ENCODE measurements around the gene MAD2L2. TPM values are rescaled to one million over a fixed set of nuclear protein-coding genes. Genes with fewer than 3 reads are reported as not detected.
A peak's percentile ranks its signal among the peaks of the same experiment; 100 is the strongest.

MAD2L2 gene
- total and polyA plus RNA-seq, 8 donors = 25.7 to 56.1 (median 45.6) TPM

DNA sequence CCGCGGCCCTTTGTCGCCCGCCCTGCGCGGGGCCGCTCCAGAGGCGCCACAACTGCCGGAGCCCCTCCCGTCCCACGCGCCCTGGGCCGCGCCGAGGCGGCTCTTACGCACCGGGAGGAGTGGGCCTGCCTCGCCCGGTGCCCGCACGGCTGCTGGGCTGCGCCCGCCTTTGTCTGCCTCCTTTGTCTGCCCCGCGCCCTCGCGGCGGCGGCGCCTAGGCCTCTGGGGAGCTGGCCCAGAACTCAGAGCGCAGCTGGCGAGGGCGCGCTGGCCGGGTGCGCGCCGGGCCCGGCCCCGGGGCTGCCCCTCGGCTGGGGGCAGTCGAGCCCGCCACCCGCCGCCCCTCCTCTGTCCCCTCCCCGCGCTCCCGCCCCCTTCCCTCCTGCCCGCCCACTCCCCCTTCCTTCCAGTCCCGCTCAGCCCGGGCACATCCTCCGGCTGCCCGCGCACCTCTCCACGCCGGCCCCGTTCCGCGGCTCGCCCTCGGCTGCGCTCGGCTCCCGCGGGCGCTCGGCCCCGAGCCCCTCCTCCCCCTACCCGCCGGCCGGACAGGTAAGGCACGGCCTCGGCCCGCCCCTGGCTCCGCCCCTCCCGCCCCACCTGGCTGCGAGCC lies 10.5 kb upstream of the MAD2L2 start, which contains the start of gene DRAXIN:
DRAXIN (plus strand) TSS at position 409 of the 613 bp plus-strand sequence. CDS start 14,549 bp downstream, outside the sequence.
- Histone ChIP-seq H3K36me3 (no peaks in the 10 kb centered on the region), H3K4me3 (peak within 1 kb of the TSS; percentile 9 to 16), H3K4me1 (peaks cover 0 to 30% of the 10 kb centered on the region in 2 donors), H3K27ac (no peak within 1 kb of the TSS), H3K9me3 (no peaks in the 10 kb centered on the region), H3K27me3 (peaks cover 40 to 81% of the 10 kb centered on the region in 2 donors)
- TF ChIP-seq, protein P1, sequence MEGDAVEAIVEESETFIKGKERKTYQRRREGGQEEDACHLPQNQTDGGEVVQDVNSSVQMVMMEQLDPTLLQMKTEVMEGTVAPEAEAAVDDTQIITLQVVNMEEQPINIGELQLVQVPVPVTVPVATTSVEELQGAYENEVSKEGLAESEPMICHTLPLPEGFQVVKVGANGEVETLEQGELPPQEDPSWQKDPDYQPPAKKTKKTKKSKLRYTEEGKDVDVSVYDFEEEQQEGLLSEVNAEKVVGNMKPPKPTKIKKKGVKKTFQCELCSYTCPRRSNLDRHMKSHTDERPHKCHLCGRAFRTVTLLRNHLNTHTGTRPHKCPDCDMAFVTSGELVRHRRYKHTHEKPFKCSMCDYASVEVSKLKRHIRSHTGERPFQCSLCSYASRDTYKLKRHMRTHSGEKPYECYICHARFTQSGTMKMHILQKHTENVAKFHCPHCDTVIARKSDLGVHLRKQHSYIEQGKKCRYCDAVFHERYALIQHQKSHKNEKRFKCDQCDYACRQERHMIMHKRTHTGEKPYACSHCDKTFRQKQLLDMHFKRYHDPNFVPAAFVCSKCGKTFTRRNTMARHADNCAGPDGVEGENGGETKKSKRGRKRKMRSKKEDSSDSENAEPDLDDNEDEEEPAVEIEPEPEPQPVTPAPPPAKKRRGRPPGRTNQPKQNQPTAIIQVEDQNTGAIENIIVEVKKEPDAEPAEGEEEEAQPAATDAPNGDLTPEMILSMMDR (IDR thresholded peaks at IDR 0.05) = no peak
- intact Hi-C loops (cut with DNase I) = no loop called here
- peak in 2 of 4 donors; percentile 51 to 70 for DNase-seq
- ATAC-seq = peak; percentile 9

DNA sequence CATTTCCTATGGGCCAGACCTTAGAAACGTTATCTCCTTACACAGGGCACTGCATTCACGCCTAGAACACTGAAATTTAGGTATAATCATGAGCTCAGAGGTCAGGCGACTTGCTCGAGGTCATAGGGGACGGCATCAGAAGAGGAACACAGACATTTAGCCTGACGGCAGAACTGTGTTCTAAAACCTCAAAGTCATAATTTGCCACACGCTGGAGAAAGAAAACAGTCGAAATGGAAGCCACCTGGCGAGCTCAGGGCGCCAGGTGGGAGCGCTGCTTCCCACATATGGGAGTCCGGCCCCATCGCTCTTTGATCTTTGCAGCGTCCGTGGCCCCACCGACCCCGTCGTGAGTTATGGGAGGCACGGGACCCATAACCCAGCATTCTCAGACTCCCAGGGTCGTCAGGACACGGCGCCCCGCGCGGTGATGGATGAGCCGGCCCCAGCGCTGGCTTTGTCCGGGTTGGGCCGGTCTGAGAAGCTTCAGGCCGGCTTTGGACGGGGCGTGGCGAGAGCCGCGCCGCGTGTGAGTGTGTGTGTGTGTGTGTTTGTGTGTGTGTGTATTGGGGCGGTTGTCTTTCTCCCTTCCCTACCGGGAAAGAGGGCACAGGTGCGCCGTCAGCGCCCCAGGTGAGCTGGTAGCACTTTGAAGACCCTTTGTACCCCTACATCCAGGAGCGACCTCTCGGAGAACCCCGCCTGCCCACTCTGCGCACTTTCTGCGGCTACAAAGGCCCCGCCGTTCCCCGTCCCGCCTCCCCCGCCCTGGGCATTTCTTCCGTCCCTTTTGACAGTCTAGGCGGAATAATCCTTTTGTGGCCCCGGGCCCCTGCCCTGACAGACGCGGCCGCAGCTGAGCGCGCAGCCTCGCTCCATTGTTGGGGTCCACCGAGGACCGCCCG lies 9.7 kb upstream of the MAD2L2 start:
- peak in 2 of 4 donors; percentile 61 to 65 for DNase-seq
- Histone ChIP-seq H3K4me3 (peak overlapping the region; percentile 9 to 16), H3K4me1 (peaks cover 0 to 30% of the 10 kb centered on the region in 2 donors), H3K9me3 (no peaks in the 10 kb centered on the region), H3K27me3 (peaks cover 40 to 81% of the 10 kb centered on the region in 2 donors), H3K36me3 (no peaks in the 10 kb centered on the region), H3K27ac (no peak overlapping the region)
- intact Hi-C loops (cut with DNase I) = no loop called here
- peak; percentile 41 for ATAC-seq
- TF ChIP-seq, protein P1 (IDR thresholded peaks at IDR 0.05) = no peak

DNA sequence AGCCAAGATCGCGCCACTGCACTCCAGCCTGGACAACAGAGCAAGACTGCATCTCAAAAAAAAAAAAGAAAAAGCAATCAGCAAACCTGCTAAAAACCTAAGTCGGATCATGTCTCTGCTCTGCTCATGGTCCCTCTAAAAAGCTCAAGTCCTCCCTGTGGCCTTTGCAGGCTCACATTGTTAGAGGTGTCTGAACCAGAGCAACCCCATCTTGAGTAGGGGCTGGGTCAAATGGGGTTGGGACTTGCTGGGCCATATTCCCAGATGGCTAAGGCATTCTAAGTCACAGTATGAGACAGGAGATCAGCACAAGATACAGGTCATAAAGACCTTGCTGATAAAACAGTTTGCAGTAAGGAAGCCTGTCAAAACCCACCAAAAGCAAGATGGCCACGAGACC lies 7.6 kb upstream of the MAD2L2 start:
- TF ChIP-seq, protein P1 (IDR thresholded peaks at IDR 0.05) = no peak
- Histone ChIP-seq H3K4me1 (peaks cover 0 to 30% of the 10 kb centered on the region in 2 donors), H3K27ac (no peak overlapping the region), H3K4me3 (no peak overlapping the region), H3K27me3 (peaks cover 38 to 66% of the 10 kb centered on the region in 2 donors), H3K36me3 (no peaks in the 10 kb centered on the region), H3K9me3 (no peaks in the 10 kb centered on the region)
- DNase-seq (no peak), ATAC-seq (no peak)
- intact Hi-C loops (cut with DNase I) = no loop called here

DNA sequence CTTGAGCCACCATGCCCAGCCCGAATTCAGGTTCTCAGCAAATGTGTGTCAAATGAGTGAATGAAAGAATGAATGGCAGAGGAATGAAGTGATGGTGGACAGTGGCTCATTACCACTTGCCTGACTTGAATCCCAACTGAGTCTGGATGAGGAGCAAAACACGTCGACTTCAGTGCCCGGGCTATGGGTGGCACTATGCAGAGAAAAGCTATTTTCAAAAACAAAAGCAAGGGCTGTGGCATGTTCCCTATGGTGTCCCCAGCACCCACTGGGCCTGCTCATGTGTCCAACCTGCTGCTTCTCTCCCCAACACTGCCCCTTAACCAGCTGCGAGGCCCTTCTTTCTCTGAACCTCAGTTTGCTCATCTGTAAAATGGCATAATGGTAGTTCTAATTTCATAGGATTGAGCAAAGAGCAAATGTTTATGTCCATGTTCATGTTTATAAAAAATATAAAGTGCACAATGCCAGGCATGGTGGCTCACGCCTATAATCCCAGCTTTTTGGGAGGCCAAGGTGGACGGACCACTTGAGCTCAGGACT lies 4.3 kb upstream of the MAD2L2 start:
- TF ChIP-seq, protein P1 (IDR thresholded peaks at IDR 0.05) = no peak
- Histone ChIP-seq H3K4me3 (no peak overlapping the region), H3K27ac (no peak overlapping the region), H3K36me3 (no peaks in the 10 kb centered on the region), H3K9me3 (no peaks in the 10 kb centered on the region), H3K27me3 (peaks cover 8 to 34% of the 10 kb centered on the region in 2 donors), H3K4me1 (peaks cover 2 to 13% of the 10 kb centered on the region in 2 donors)
- intact Hi-C loops (cut with DNase I) = no loop called here
- ATAC-seq = no peak
- no peak for DNase-seq

DNA sequence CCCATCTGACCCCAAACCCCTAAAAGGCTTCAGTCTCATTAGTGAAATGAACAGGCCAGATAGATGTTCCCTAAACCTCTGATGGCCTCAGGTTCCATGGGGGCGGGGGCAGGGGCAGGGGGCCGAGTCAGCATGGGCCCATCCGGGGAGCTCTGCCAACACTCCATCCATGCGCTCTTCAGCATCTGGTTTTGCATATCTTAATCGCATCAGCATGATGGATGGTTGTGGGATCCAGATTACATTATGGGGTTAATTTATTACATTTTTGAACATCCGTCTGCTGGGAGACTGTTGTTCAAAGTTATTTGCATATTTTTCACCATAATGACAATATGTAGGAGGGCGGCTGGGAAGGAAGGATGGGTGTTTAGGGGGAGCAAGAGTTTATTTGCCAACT lies 3.1 kb upstream of the MAD2L2 start:
- DNase-seq (no peak), ATAC-seq (no peak)
- intact Hi-C loops (cut with DNase I) = no loop called here
- no peak overlapping the region for H3K27ac ChIP-seq
- H3K36me3 ChIP-seq = no peaks in the 10 kb centered on the region
- TF ChIP-seq, protein P1 (IDR thresholded peaks at IDR 0.05) = no peak
- peaks cover 0 to 22% of the 10 kb centered on the region in 2 donors for H3K27me3 ChIP-seq
- no peaks in the 10 kb centered on the region for H3K9me3 ChIP-seq
- peaks cover 6 to 23% of the 10 kb centered on the region in 2 donors for H3K4me1 ChIP-seq
- H3K4me3 ChIP-seq = no peak overlapping the region

Measured in left lung (tissue), 10 donors.